Body of pancreas (tissue), 4 donors: ENCODE data around the gene PPP4R1. TPM values are rescaled to one million over a fixed set of nuclear protein-coding genes. Genes with fewer than 3 reads are reported as not detected.

Source experiments
- ATAC-seq: fragments of 150-250 bp; one replicate; pipeline ENCODE4 v1.9.1; 2016
- DNase-seq, 4 donors: peaks; one replicate each; pipeline ENCODE4 v3.0.0-alpha.2; 2019
- H3K27ac ChIP-seq, 4 donors: fragments of 200-600 bp; sonication (generic); 1 replicate in 3 of 4; 2 replicates in 1 of 4; pipeline versions ENCODE4 v1.5.1 to v1.6.1; 2016 to 2019; ENCODE audit warnings: mild to moderate bottlenecking in 1 of 4, mixed read lengths in 1 of 4, moderate library complexity in 1 of 4
- H3K27me3 ChIP-seq, 2 donors: fragments of 200-600 bp; sonication (generic); one replicate each; pipeline ENCODE4 v1.6.0; 2016; ENCODE audit warnings: mild to moderate bottlenecking in 1 of 2
- H3K36me3 ChIP-seq, 2 donors: fragments of 200-600 bp; sonication (generic); replicated peaks in 1 of 2; 2 replicates each; pipeline ENCODE4 v1.5.1; 2016; ENCODE audit warnings: low read depth in 2 of 2; ENCODE audit not compliant: insufficient read depth in 1 of 2
- H3K4me1 ChIP-seq: fragments of 200-600 bp; sonication (generic); one replicate; pipeline ENCODE4 v1.6.0; 2016
- H3K4me3 ChIP-seq, 2 donors: fragments of 200-600 bp; sonication (generic); 1 replicate in 1 of 2; 2 replicates in 1 of 2; pipeline ENCODE4 v1.5.1; 2016 to 2019
- H3K9me3 ChIP-seq, 3 donors: fragments of 200-600 bp; sonication (generic); 1 replicate in 2 of 3; 2 replicates in 1 of 3; pipeline ENCODE4 v1.5.1; 2016
- POLR2A ChIP-seq, 3 donors: fragments of 450-650 bp; IDR thresholded peaks; one replicate each; pipeline ENCODE4 v1.6.1; 2016; ENCODE audit warnings: antibody characterized with exemption in 3 of 3, mild to moderate bottlenecking in 2 of 3
- WGBS, 2 donors: methylation state at CpG; one replicate each; pipeline ENCODE4 v1.1.5; 2017; 5-methylcytosine and 5-hydroxymethylcytosine counted together
- intact Hi-C: fragments of 100-400 bp; cut with DNase I; formaldehyde crosslinking; loops from one replicate; pipeline ENCODE4 v1.15.1; 2023
- total RNA-seq, 2 donors: library from RNA; depleted of rRNA; stranded (reverse); fragments of >200 nt; gene quantifications; one replicate each; pipeline ENCODE4 v1.1.0, GENCODE V29; 2016
- TF ChIP-seq, protein P1 (sequence below), 7 experiments: fragments of 450-650 bp in 4 of 7; fragments of 200-600 bp in 3 of 7; sonication (generic) in 3 of 7; IDR thresholded peaks; one replicate each; pipeline ENCODE4 v1.5.1; 2016 to 2019; ENCODE audit warnings: antibody characterized with exemption in 7 of 7

The PPP4R1 gene
- total RNA-seq, 2 donors from 2014 or later: 46.4 to 73.5 TPM

DNA sequence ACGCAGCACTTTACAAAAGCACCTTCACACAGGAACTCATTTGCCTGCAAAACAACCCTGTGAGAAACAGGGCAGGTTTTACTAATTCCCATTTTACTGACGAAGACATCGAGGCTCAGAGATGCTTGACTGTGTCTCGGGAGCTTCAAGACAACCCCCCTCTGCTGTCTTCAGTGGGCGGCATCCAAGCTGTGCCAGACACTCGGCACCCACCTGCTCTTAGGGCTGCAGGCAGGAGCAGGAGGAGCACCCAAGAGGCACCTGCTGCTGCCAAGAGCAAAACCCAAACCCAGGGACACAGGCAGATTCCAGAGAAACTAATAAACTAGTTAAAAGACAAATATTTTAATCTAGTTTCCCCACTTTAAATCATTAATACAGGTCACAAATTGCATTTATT, 67.9 kb downstream of the PPP4R1 start:
- Histone ChIP-seq H3K9me3 (no peaks in the 10 kb centered on the region), H3K36me3 (peaks cover 0 to 21% of the 10 kb centered on the region in 2 donors), H3K4me1 (no peaks in the 10 kb centered on the region), H3K27ac (no peak overlapping the region), H3K4me3 (no peak overlapping the region), H3K27me3 (no peaks in the 10 kb centered on the region)
- intact Hi-C loops: no loop called here
- ATAC-seq: no peak
- no peak for DNase-seq
- TF ChIP-seq, protein P1, sequence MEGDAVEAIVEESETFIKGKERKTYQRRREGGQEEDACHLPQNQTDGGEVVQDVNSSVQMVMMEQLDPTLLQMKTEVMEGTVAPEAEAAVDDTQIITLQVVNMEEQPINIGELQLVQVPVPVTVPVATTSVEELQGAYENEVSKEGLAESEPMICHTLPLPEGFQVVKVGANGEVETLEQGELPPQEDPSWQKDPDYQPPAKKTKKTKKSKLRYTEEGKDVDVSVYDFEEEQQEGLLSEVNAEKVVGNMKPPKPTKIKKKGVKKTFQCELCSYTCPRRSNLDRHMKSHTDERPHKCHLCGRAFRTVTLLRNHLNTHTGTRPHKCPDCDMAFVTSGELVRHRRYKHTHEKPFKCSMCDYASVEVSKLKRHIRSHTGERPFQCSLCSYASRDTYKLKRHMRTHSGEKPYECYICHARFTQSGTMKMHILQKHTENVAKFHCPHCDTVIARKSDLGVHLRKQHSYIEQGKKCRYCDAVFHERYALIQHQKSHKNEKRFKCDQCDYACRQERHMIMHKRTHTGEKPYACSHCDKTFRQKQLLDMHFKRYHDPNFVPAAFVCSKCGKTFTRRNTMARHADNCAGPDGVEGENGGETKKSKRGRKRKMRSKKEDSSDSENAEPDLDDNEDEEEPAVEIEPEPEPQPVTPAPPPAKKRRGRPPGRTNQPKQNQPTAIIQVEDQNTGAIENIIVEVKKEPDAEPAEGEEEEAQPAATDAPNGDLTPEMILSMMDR (IDR thresholded peaks at IDR 0.05): no peak
- TF ChIP-seq POLR2A (IDR thresholded peaks at IDR 0.05): no peak
- 82 to 93% methylated on average over 6 of the region's 6 CpGs for WGBS, 2 donors

DNA sequence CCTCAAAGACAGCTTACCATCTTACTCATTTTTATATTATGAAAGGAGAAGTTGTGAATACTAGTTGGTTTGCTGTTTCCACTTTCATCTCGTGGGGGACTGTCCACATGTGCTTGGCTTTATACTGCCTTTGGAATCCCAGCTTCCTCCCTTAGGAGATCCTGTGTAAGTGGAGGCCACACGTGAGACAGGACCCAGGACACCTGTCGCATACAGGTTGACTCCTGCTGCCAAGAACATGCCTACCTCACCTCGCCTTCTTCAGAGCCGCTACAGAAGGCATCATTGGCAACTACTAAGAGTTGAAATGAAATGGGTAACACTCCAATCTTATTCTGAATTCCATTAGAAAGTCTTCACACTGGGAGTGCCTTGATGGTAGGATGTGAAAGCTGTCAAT, 69.3 kb downstream of the PPP4R1 start:
- no peaks in the 10 kb centered on the region for H3K9me3 ChIP-seq
- H3K36me3 ChIP-seq: peaks cover 0 to 15% of the 10 kb centered on the region in 2 donors
- 78 to 80% methylated on average over 5 of the region's 5 CpGs for WGBS, 2 donors
- no peak for ATAC-seq
- H3K4me3 ChIP-seq: no peak overlapping the region
- TF ChIP-seq, protein P1 (IDR thresholded peaks at IDR 0.05): no peak
- no peak for TF ChIP-seq POLR2A (IDR thresholded peaks at IDR 0.05)
- DNase-seq: no peak
- H3K27ac ChIP-seq: no peak overlapping the region
- intact Hi-C loops: no loop called here
- no peaks in the 10 kb centered on the region for H3K27me3 ChIP-seq
- no peaks in the 10 kb centered on the region for H3K4me1 ChIP-seq

DNA sequence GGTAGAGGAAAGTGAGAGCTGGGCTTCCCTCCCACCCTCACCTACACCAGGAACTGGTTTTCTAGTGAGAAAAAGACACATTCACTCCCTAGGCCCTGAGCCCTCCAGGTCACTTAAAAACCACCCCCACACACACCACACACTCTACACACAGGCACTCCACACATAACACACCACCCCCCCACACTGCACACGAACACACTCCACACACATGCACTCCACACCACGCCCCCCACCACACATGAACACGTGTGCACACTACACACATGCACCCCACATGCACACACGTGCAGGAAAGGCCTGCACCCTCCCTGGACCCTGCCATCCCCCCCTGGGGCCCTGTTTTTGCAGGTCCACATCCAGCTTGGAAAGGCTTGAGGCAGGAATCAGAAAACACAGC, 71.4 kb downstream of the PPP4R1 start:
- ATAC-seq: no peak

DNA sequence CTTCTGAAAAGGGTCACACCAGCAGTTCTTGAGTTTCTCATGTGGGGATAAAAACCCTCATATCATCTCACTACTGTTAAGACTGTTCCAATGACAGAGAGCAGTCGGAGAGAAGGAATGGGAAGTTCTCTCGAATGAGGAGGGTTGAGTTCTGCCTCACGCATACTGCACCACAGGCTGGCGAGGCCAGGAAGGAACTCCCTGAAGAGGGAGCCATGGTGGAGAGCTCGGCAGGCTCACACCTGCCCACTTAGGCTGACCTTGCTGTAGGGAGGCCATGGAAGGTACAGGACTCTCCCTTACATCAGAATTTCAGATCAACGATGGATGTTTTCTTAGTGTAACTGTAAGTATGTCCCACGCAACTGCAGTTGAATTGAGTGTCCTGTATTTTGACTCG, 74.4 kb downstream of the PPP4R1 start:
- peaks cover 0 to 6% of the 10 kb centered on the region in 2 donors for H3K36me3 ChIP-seq
- 84 to 92% methylated on average over 6 to 8 of the region's 8 CpGs for WGBS, 2 donors
- TF ChIP-seq POLR2A (IDR thresholded peaks at IDR 0.05): no peak
- TF ChIP-seq, protein P1 (IDR thresholded peaks at IDR 0.05): no peak
- intact Hi-C loops: no loop called here
- no peaks in the 10 kb centered on the region for H3K27me3 ChIP-seq
- DNase-seq (no peak), ATAC-seq (no peak)
- H3K9me3 ChIP-seq: no peaks in the 10 kb centered on the region
- no peak overlapping the region for H3K27ac ChIP-seq
- no peak overlapping the region for H3K4me3 ChIP-seq
- H3K4me1 ChIP-seq: no peaks in the 10 kb centered on the region

More for the DNA sequence above, 71.4 kb downstream of the PPP4R1 start:
- Histone ChIP-seq H3K27ac (no peak overlapping the region), H3K27me3 (no peaks in the 10 kb centered on the region), H3K36me3 (peaks cover 0 to 2% of the 10 kb centered on the region in 2 donors), H3K4me3 (no peak overlapping the region), H3K4me1 (no peaks in the 10 kb centered on the region), H3K9me3 (no peaks in the 10 kb centered on the region)
- TF ChIP-seq POLR2A (IDR thresholded peaks at IDR 0.05): no peak
- TF ChIP-seq, protein P1 (IDR thresholded peaks at IDR 0.05): no peak
- intact Hi-C loops: no loop called here
- DNase-seq: no peak
- 76 to 97% methylated on average over 4 of the region's 4 CpGs for WGBS, 2 donors

DNA sequence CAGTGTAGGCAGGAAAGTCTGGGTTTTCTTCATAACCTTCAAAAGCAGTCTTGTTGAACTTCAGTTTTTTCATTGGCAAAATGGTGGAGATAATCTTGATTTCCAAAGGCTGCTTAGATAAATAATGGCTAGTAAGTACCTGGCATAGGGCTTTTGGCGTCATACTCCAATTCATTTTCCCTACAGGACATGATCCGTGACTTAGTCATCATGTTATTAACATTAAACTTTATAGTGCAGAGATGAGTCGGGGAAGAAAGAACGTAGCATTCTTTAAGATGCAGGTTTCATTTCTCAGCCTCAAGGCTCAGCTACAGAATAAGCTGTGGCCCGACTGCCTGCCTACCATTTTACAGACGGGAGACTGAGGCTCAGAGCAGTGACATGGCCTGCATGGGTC, 75.1 kb downstream of the PPP4R1 start:
- H3K36me3 ChIP-seq: peaks cover 0 to 9% of the 10 kb centered on the region in 2 donors
- H3K27ac ChIP-seq: no peak overlapping the region
- TF ChIP-seq POLR2A (IDR thresholded peaks at IDR 0.05): no peak
- TF ChIP-seq, protein P1 (IDR thresholded peaks at IDR 0.05): no peak
- WGBS, 2 donors: 93 to 95% methylated on average over 6 of the region's 6 CpGs
- intact Hi-C loops: no loop called here
- no peak for DNase-seq
- H3K4me3 ChIP-seq: no peak overlapping the region
- no peak for ATAC-seq
- H3K4me1 ChIP-seq: no peaks in the 10 kb centered on the region
- H3K9me3 ChIP-seq: no peaks in the 10 kb centered on the region
- H3K27me3 ChIP-seq: no peaks in the 10 kb centered on the region
